HL-60 (cell line): Measurements from ENCODE around the gene NUDT3.
"Not testable (repeated sequence)": the region's sequence is repeated elsewhere in the genome, so short reads cannot be mapped to it uniquely, and the experiment has no call there.

Experiments used
- DNase-seq, 2 experiments: peaks; one replicate each; pipeline ENCODE4 v3.0.0-alpha.2; 2010 to 2020; ENCODE audit warnings: low read depth in 1 of 2, low spot score in 1 of 2
- H3K27ac ChIP-seq: fragments of 250-450 bp; sonication (Bioruptor Pico); replicated peaks from 2 replicates; pipeline ENCODE4 v1.5.1; 2020; ENCODE audit warnings: mild to moderate bottlenecking, moderate library complexity
- H3K27me3 ChIP-seq: fragments of 250-450 bp; sonication (Bioruptor Pico); 2 replicates; pipeline ENCODE4 v1.5.1; 2021; ENCODE audit warnings: mild to moderate bottlenecking, moderate library complexity; ENCODE audit not compliant: insufficient read depth, poor library complexity, severe bottlenecking
- H3K4me3 ChIP-seq: replicated peaks from 2 replicates; pipeline ENCODE4 v1.5.1; 2011; ENCODE audit warnings: mild to moderate bottlenecking, control low read depth, low read length; ENCODE audit not compliant: insufficient read depth
- CTCF ChIP-seq: IDR thresholded peaks from one replicate; pipeline ENCODE4 v1.5.1; 2011; ENCODE audit warnings: low read length, control low read depth, inconsistent platforms; ENCODE audit not compliant: insufficient read depth
- GABPA ChIP-seq: IDR thresholded peaks from 2 replicates; pipeline ENCODE4 v1.6.1; 2012; ENCODE audit warnings: low read depth
- POLR2AphosphoS5 ChIP-seq: IDR thresholded peaks from 2 replicates; pipeline ENCODE4 v1.6.1; 2012; ENCODE audit warnings: low read depth
- REST ChIP-seq: IDR thresholded peaks from 2 replicates; pipeline ENCODE4 v1.6.1; 2012; ENCODE audit warnings: low read depth; ENCODE audit not compliant: insufficient replicate concordance
- SPI1 ChIP-seq: IDR thresholded peaks from 2 replicates; pipeline ENCODE4 v1.6.1; 2012; ENCODE audit warnings: low read depth, mild to moderate bottlenecking, borderline replicate concordance

Gene NUDT3

GRCh38 chr6:34355889-34356288 is 36.6 kb downstream of the NUDT3 start:
- TF ChIP-seq SPI1 = no peak
- no peak for TF ChIP-seq POLR2AphosphoS5
- TF ChIP-seq REST = no peak
- TF ChIP-seq GABPA = no peak
- no peak for TF ChIP-seq CTCF
- no peak overlapping the region for H3K27ac ChIP-seq
- H3K27me3 ChIP-seq = no peaks in the 10 kb centered on the region
- no peak overlapping the region for H3K4me3 ChIP-seq
- no peak for DNase-seq

- H3K4me3 ChIP-seq, H3K27ac ChIP-seq: not testable (repeated sequence)
These were observed 38.2 kb downstream of the NUDT3 start for GRCh38 chr6:34354230-34354629.

GRCh38 chr6:34353530-34353929 is 38.9 kb downstream of the NUDT3 start:
- not testable (repeated sequence) for DNase-seq, H3K27ac ChIP-seq, H3K27me3 ChIP-seq, H3K4me3 ChIP-seq

More at GRCh38 chr6:34354230-34354629, 38.2 kb downstream of the NUDT3 start:
- not testable (repeated sequence) for H3K27me3 ChIP-seq, DNase-seq

- no peak for TF ChIP-seq GABPA
- TF ChIP-seq CTCF = no peak
- no peak for TF ChIP-seq SPI1
- no peak for TF ChIP-seq POLR2AphosphoS5
- no peak for TF ChIP-seq REST
These were observed 40.0 kb downstream of the NUDT3 start for GRCh38 chr6:34352305-34352937.

GRCh38 chr6:34350934-34351217 is 41.6 kb downstream of the NUDT3 start:
- DNase-seq = no peak
- Histone ChIP-seq H3K4me3 (no peak overlapping the region), H3K27ac (no peak overlapping the region), H3K27me3 (no peaks in the 10 kb centered on the region)
- TF ChIP-seq SPI1 = no peak
- no peak for TF ChIP-seq GABPA
- no peak for TF ChIP-seq CTCF
- TF ChIP-seq REST = no peak

More at GRCh38 chr6:34352305-34352937, 40.0 kb downstream of the NUDT3 start:
- Histone ChIP-seq H3K27me3 (no peaks in the 10 kb centered on the region), H3K4me3 (no peak overlapping the region), H3K27ac (no peak overlapping the region)
- no peak for DNase-seq
